Activated naive CD4-positive, alpha-beta T cell treated with anti-CD3 and anti-CD28 coated beads, Interleukin-2, amount 50 U/mL, for 24 hours (primary cell): Measurements from ENCODE around the gene NPM1.
"Not testable (repeated sequence)": the region's sequence is repeated elsewhere in the genome, so short reads cannot be mapped to it uniquely, and the experiment has no call there.

Source experiments
- H3K27ac Mint-ChIP-seq: one replicate; pipeline ENCODE4 v1.8.0; 2021; ENCODE audit warnings: mild to moderate bottlenecking, mixed read lengths
- H3K27me3 Mint-ChIP-seq: one replicate; pipeline ENCODE4 v1.8.0; 2021; ENCODE audit warnings: mixed read lengths
- H3K36me3 Mint-ChIP-seq: one replicate; pipeline ENCODE4 v1.8.0; 2021; ENCODE audit warnings: mixed read lengths
- H3K4me1 Mint-ChIP-seq: one replicate; pipeline ENCODE4 v1.8.0; 2021; ENCODE audit warnings: mixed read lengths
- H3K4me3 Mint-ChIP-seq: one replicate; pipeline ENCODE4 v1.8.0; 2021; ENCODE audit warnings: mild to moderate bottlenecking, mixed read lengths
- H3K9me3 Mint-ChIP-seq: one replicate; pipeline ENCODE4 v1.8.0; 2021; ENCODE audit warnings: mixed read lengths

The NPM1 gene

GRCh38 chr5:171369898-171370297, 17.8 kb upstream of the NPM1 start:
- peaks cover 3% of the 10 kb centered on the region for H3K27me3 Mint-ChIP-seq
- H3K4me3 Mint-ChIP-seq, result no peak overlapping the region
- no peaks in the 10 kb centered on the region for H3K36me3 Mint-ChIP-seq
- H3K4me1 Mint-ChIP-seq, result no peaks in the 10 kb centered on the region
- no peak overlapping the region for H3K27ac Mint-ChIP-seq
- no peaks in the 10 kb centered on the region for H3K9me3 Mint-ChIP-seq

GRCh38 chr5:171370881-171371280, 16.8 kb upstream of the NPM1 start:
- H3K4me3 Mint-ChIP-seq, H3K27ac Mint-ChIP-seq, H3K36me3 Mint-ChIP-seq, H3K9me3 Mint-ChIP-seq, H3K27me3 Mint-ChIP-seq, H3K4me1 Mint-ChIP-seq: not testable (repeated sequence)

- Mint-ChIP-seq H3K27ac (no peak overlapping the region), H3K9me3 (no peaks in the 10 kb centered on the region), H3K4me1 (no peaks in the 10 kb centered on the region), H3K36me3 (no peaks in the 10 kb centered on the region), H3K4me3 (no peak overlapping the region), H3K27me3 (no peaks in the 10 kb centered on the region)
Observed at GRCh38 chr5:171371326-171371725, 16.3 kb upstream of the NPM1 start.

GRCh38 chr5:171379961-171380360, 7.7 kb upstream of the NPM1 start:
- H3K4me3 Mint-ChIP-seq, result no peak overlapping the region
- H3K9me3 Mint-ChIP-seq, result no peaks in the 10 kb centered on the region
- H3K27me3 Mint-ChIP-seq, result no peaks in the 10 kb centered on the region
- H3K4me1 Mint-ChIP-seq, result no peaks in the 10 kb centered on the region
- no peak overlapping the region for H3K27ac Mint-ChIP-seq
- no peaks in the 10 kb centered on the region for H3K36me3 Mint-ChIP-seq

GRCh38 chr5:171384416-171384815, 3.2 kb upstream of the NPM1 start:
- not testable (repeated sequence) for H3K27me3 Mint-ChIP-seq, H3K4me3 Mint-ChIP-seq

GRCh38 chr5:171384999-171385398, 2.6 kb upstream of the NPM1 start:
- H3K27me3 Mint-ChIP-seq, H3K9me3 Mint-ChIP-seq, H3K27ac Mint-ChIP-seq: not testable (repeated sequence)
- peak overlapping the region; percentile 7 for H3K4me3 Mint-ChIP-seq
- peaks cover 20% of the 10 kb centered on the region for H3K36me3 Mint-ChIP-seq
- H3K4me1 Mint-ChIP-seq, result peaks cover 16% of the 10 kb centered on the region

More at GRCh38 chr5:171384416-171384815, 3.2 kb upstream of the NPM1 start:
- H3K4me1 Mint-ChIP-seq, result peaks cover 10% of the 10 kb centered on the region
- not testable (repeated sequence) for H3K27ac Mint-ChIP-seq, H3K9me3 Mint-ChIP-seq
- peaks cover 14% of the 10 kb centered on the region for H3K36me3 Mint-ChIP-seq

- Mint-ChIP-seq H3K9me3 (no peaks in the 10 kb centered on the region), H3K36me3 (peaks cover 29% of the 10 kb centered on the region), H3K4me1 (peaks cover 24% of the 10 kb centered on the region), H3K27me3 (no peaks in the 10 kb centered on the region), H3K27ac (no peak overlapping the region), H3K4me3 (peak overlapping the region; percentile 68)
Observed at GRCh38 chr5:171386006-171386671, 1.5 kb upstream of the NPM1 start.

GRCh38 chr5:171386861-171387344, 746 bp upstream of the NPM1 start:
- Mint-ChIP-seq H3K27ac (peak overlapping the region; percentile 100), H3K36me3 (peaks cover 34% of the 10 kb centered on the region), H3K4me3 (peak overlapping the region; percentile 98), H3K27me3 (no peaks in the 10 kb centered on the region), H3K9me3 (no peaks in the 10 kb centered on the region), H3K4me1 (peaks cover 29% of the 10 kb centered on the region)

- Mint-ChIP-seq H3K4me3 (peak overlapping the region; percentile 98), H3K27ac (peak overlapping the region; percentile 100), H3K27me3 (no peaks in the 10 kb centered on the region), H3K9me3 (no peaks in the 10 kb centered on the region), H3K4me1 (peaks cover 41% of the 10 kb centered on the region), H3K36me3 (peaks cover 41% of the 10 kb centered on the region)
Observed at GRCh38 chr5:171387970-171388815, 544 bp downstream of the NPM1 start.

- Mint-ChIP-seq H3K4me3 (peak overlapping the region; percentile 98), H3K27me3 (no peaks in the 10 kb centered on the region), H3K27ac (peak overlapping the region; percentile 100), H3K36me3 (peaks cover 45% of the 10 kb centered on the region), H3K4me1 (peaks cover 47% of the 10 kb centered on the region), H3K9me3 (no peaks in the 10 kb centered on the region)
Observed at GRCh38 chr5:171388816-171389168, 1.1 kb downstream of the NPM1 start.

GRCh38 chr5:171390883-171391677, 3.4 kb downstream of the NPM1 start:
- Mint-ChIP-seq H3K9me3 (no peaks in the 10 kb centered on the region), H3K27ac (peak overlapping the region; percentile 94), H3K4me1 (peaks cover 50% of the 10 kb centered on the region)

GRCh38 chr5:171391996-171392577, 4.4 kb downstream of the NPM1 start:
- Mint-ChIP-seq H3K4me1 (peaks cover 53% of the 10 kb centered on the region), H3K36me3 (peaks cover 55% of the 10 kb centered on the region), H3K27me3 (no peaks in the 10 kb centered on the region), H3K27ac (peak overlapping the region; percentile 94), H3K4me3 (peak overlapping the region; percentile 98), H3K9me3 (no peaks in the 10 kb centered on the region)

More at GRCh38 chr5:171390883-171391677, 3.4 kb downstream of the NPM1 start:
- Mint-ChIP-seq H3K36me3 (peaks cover 55% of the 10 kb centered on the region), H3K4me3 (peak overlapping the region; percentile 98), H3K27me3 (no peaks in the 10 kb centered on the region)

- H3K9me3 Mint-ChIP-seq, result no peaks in the 10 kb centered on the region
- H3K4me1 Mint-ChIP-seq, result peaks cover 56% of the 10 kb centered on the region
- H3K27ac Mint-ChIP-seq, result peak overlapping the region; percentile 92
- H3K36me3 Mint-ChIP-seq, result peaks cover 60% of the 10 kb centered on the region
- H3K27me3 Mint-ChIP-seq, result no peaks in the 10 kb centered on the region
- H3K4me3 Mint-ChIP-seq, result peak overlapping the region; percentile 98
Observed at GRCh38 chr5:171392585-171393159, 5.0 kb downstream of the NPM1 start.

GRCh38 chr5:171395042-171395441, 7.4 kb downstream of the NPM1 start:
- H3K4me1 Mint-ChIP-seq, result peaks cover 67% of the 10 kb centered on the region
- peaks cover 47% of the 10 kb centered on the region for H3K36me3 Mint-ChIP-seq
- H3K27ac Mint-ChIP-seq, result peak overlapping the region; percentile 30

GRCh38 chr5:171396583-171396982, 8.9 kb downstream of the NPM1 start:
- H3K27ac Mint-ChIP-seq, result peak overlapping the region; percentile 68

More at GRCh38 chr5:171395042-171395441, 7.4 kb downstream of the NPM1 start:
- Mint-ChIP-seq H3K9me3 (no peaks in the 10 kb centered on the region), H3K4me3 (peak overlapping the region; percentile 57), H3K27me3 (no peaks in the 10 kb centered on the region)

More at GRCh38 chr5:171396583-171396982, 8.9 kb downstream of the NPM1 start:
- not testable (repeated sequence) for H3K9me3 Mint-ChIP-seq, H3K27me3 Mint-ChIP-seq
- Mint-ChIP-seq H3K4me3 (peak overlapping the region; percentile 64), H3K4me1 (peaks cover 62% of the 10 kb centered on the region), H3K36me3 (peaks cover 38% of the 10 kb centered on the region)
